ENCODE measurements around the gene TMEM117. TPM values are rescaled to one million over a fixed set of nuclear protein-coding genes. Genes with fewer than 3 reads are reported as not detected.

The TMEM117 gene
- total RNA-seq, 2 experiments from 2014 or later: 0.95 to 7.1 TPM

DNA sequence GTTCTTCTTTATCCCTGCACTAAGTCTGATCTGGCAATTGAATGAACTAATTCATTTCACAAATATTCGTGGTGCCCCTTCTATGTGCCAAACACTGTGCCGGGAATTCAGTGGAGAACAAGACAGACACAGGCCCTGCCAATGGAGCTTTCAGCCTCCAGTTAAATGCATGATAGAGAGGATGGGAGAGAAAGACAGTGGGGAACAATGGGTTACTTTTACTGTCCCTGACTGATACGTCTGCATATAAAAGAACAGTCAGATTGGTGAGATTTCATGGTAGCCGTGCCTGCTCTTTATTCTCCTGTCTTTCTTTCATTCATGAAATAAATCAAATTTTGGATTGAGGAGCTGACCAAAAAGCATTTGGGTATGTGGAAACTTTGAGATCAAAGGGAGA lies 78.5 kb downstream of the TMEM117 start:
- Histone ChIP-seq H3K9me3 (ENCODE audit: low read length) (no peaks in the 10 kb centered on the region), H2AFZ (ENCODE audit: low read length) (no peak overlapping the region), H3K79me2 (ENCODE audit: insufficient read depth, low read depth, low read length) (no peaks in the 10 kb centered on the region), H3K27ac (ENCODE audit: low read depth, low read length, poor library complexity, severe bottlenecking) (no peak overlapping the region), H4K20me1 (ENCODE audit: insufficient read depth, low read length) (no peaks in the 10 kb centered on the region), H3K4me2 (ENCODE audit: low read length) (no peak overlapping the region), H3K4me3 (ENCODE audit: low read depth, low read length, poor library complexity, severe bottlenecking) (no peak overlapping the region), H3K9me2 (ENCODE audit: insufficient read depth, low read length) (no peaks in the 10 kb centered on the region), H3K4me1 (ENCODE audit: insufficient read depth, low read length, poor library complexity, severe bottlenecking) (no peaks in the 10 kb centered on the region), H3K36me3 (ENCODE audit: insufficient read depth, low read length) (no peaks in the 10 kb centered on the region)
- POLR2A ChIA-PET: interaction anchor here (0.6 kb wide), 1 partner anchor 32 kb away, joined by 5 read pairs; no protein-coding TSS in a partner anchor
- intact Hi-C loops (cut with micrococcal nuclease; ENCODE audit: unreplicated experiment): no loop called here
- CTCF ChIA-PET (ENCODE audit: unreplicated experiment): no interaction called here
- no TSS peak for BruUV-seq (replicated peaks)
- TF ChIP-seq EZH2phosphoT487 (IDR thresholded peaks at IDR 0.05; ENCODE audit: borderline replicate concordance, low read depth, low read length): no peak
- TF ChIP-seq, protein P1, sequence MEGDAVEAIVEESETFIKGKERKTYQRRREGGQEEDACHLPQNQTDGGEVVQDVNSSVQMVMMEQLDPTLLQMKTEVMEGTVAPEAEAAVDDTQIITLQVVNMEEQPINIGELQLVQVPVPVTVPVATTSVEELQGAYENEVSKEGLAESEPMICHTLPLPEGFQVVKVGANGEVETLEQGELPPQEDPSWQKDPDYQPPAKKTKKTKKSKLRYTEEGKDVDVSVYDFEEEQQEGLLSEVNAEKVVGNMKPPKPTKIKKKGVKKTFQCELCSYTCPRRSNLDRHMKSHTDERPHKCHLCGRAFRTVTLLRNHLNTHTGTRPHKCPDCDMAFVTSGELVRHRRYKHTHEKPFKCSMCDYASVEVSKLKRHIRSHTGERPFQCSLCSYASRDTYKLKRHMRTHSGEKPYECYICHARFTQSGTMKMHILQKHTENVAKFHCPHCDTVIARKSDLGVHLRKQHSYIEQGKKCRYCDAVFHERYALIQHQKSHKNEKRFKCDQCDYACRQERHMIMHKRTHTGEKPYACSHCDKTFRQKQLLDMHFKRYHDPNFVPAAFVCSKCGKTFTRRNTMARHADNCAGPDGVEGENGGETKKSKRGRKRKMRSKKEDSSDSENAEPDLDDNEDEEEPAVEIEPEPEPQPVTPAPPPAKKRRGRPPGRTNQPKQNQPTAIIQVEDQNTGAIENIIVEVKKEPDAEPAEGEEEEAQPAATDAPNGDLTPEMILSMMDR (conservative IDR thresholded peaks at IDR 0.05; ENCODE audit: low read length): no peak
- DNase-seq (ENCODE audit: low spot score): no peak

DNA sequence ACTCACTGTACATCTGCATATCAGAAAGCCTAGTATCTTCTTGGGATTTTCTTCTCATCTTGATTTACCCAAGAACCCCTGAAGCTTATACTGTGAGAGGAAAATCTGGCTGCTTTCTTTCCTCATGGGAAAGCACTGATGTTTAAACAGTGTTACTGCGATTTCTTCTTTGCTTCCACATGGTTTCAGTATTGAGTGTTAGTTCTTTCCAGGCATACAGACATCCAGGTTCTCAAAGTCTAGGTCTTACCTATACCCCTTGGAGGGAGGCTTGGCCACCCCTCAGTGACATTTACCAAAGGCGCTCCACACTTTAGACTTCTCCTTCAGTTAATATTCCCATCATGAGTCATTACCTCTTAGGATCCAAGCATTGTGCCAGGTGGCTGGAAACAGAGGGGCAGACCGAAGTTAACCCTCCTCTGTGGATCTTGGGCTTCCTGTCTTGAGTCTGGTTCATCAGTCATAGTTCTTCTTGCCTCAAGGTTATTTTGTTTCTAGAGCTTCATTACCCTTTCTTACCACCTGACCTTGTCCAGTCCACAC lies 79.1 kb downstream of the TMEM117 start:
- CTCF ChIA-PET (ENCODE audit: unreplicated experiment): no interaction called here
- intact Hi-C loops (cut with micrococcal nuclease; ENCODE audit: unreplicated experiment): no loop called here

DNA sequence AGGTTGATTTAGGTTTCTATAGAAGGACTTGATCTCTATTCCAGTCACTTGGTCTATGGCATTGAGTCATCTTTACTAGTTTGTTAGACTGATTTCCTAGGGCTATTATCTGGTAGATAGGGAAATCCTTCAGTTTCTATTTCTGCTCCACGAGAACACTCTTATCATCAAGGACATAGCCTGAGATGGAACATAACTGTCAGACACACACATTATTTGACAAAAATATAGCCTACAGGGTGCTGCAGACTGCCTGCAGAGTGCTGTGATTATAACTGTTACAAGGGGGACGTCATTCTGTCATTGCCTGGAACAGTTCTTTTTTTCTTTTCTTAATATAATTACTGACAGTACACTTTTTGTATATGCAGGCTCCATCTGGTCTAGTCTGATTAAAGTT lies 82.0 kb downstream of the TMEM117 start:
- Histone ChIP-seq H3K27ac (ENCODE audit: low read depth, low read length, poor library complexity, severe bottlenecking) (no peak overlapping the region), H3K79me2 (ENCODE audit: insufficient read depth, low read depth, low read length) (no peaks in the 10 kb centered on the region), H3K4me2 (ENCODE audit: low read length) (no peak overlapping the region), H4K20me1 (ENCODE audit: insufficient read depth, low read length) (no peaks in the 10 kb centered on the region), H3K4me1 (ENCODE audit: insufficient read depth, low read length, poor library complexity, severe bottlenecking) (no peaks in the 10 kb centered on the region), H3K36me3 (ENCODE audit: insufficient read depth, low read length) (no peaks in the 10 kb centered on the region), H3K9me2 (ENCODE audit: insufficient read depth, low read length) (no peaks in the 10 kb centered on the region), H3K9me3 (ENCODE audit: low read length) (no peaks in the 10 kb centered on the region), H3K4me3 (ENCODE audit: low read depth, low read length, poor library complexity, severe bottlenecking) (no peak overlapping the region), H2AFZ (ENCODE audit: low read length) (no peak overlapping the region)
- DNase-seq (ENCODE audit: low spot score): no peak
- ChIA-PET POLR2A (interaction anchor here (1.3 kb wide), 1 partner anchor 9 kb away, joined by 4 read pairs; no protein-coding TSS in a partner anchor), CTCF (ENCODE audit: unreplicated experiment) (no interaction called here)
- intact Hi-C loops (cut with micrococcal nuclease; ENCODE audit: unreplicated experiment): no loop called here
- TF ChIP-seq, protein P1 (conservative IDR thresholded peaks at IDR 0.05; ENCODE audit: low read length): no peak
- no peak for TF ChIP-seq EZH2phosphoT487 (IDR thresholded peaks at IDR 0.05; ENCODE audit: borderline replicate concordance, low read depth, low read length)
- BruUV-seq (replicated peaks): no TSS peak

More for the DNA sequence above, 79.1 kb downstream of the TMEM117 start:
- H3K4me2 ChIP-seq (ENCODE audit: low read length): no peak overlapping the region
- no peak overlapping the region for H3K27ac ChIP-seq (ENCODE audit: low read depth, low read length, poor library complexity, severe bottlenecking)
- H3K36me3 ChIP-seq (ENCODE audit: insufficient read depth, low read length): no peaks in the 10 kb centered on the region
- H3K4me3 ChIP-seq (ENCODE audit: low read depth, low read length, poor library complexity, severe bottlenecking): no peak overlapping the region
- DNase-seq (ENCODE audit: low spot score): no peak
- H3K79me2 ChIP-seq (ENCODE audit: insufficient read depth, low read depth, low read length): no peaks in the 10 kb centered on the region
- no TSS peak for BruUV-seq (replicated peaks)
- no peaks in the 10 kb centered on the region for H4K20me1 ChIP-seq (ENCODE audit: insufficient read depth, low read length)
- POLR2A ChIA-PET: interaction anchor here (0.6 kb wide), 1 partner anchor 31 kb away, joined by 5 read pairs; no protein-coding TSS in a partner anchor
- no peaks in the 10 kb centered on the region for H3K9me3 ChIP-seq (ENCODE audit: low read length)
- H3K9me2 ChIP-seq (ENCODE audit: insufficient read depth, low read length): no peaks in the 10 kb centered on the region
- no peak overlapping the region for H2AFZ ChIP-seq (ENCODE audit: low read length)
- no peaks in the 10 kb centered on the region for H3K4me1 ChIP-seq (ENCODE audit: insufficient read depth, low read length, poor library complexity, severe bottlenecking)
- TF ChIP-seq, protein P1 (conservative IDR thresholded peaks at IDR 0.05; ENCODE audit: low read length): peak; percentile 35
- TF ChIP-seq EZH2phosphoT487 (IDR thresholded peaks at IDR 0.05; ENCODE audit: borderline replicate concordance, low read depth, low read length): no peak

Measured in OCI-LY7 (cell line).